GM19397 (cell line): ENCODE measurements around the gene TIMELESS.
A peak's percentile ranks its signal among the peaks of the same experiment; 100 is the strongest.
"Not testable (repeated sequence)": the region's sequence is repeated elsewhere in the genome, so short reads cannot be mapped to it uniquely, and the experiment has no call there.

Experiments used
- ATAC-seq: cut with Tn5 transposase; IDR thresholded peaks from one replicate; pipeline ENCODE4 v1.9.1; 2021; ENCODE audit warnings: mild to moderate bottlenecking, moderate library complexity; ENCODE audit not compliant: unreplicated experiment

The TIMELESS gene, protein sequence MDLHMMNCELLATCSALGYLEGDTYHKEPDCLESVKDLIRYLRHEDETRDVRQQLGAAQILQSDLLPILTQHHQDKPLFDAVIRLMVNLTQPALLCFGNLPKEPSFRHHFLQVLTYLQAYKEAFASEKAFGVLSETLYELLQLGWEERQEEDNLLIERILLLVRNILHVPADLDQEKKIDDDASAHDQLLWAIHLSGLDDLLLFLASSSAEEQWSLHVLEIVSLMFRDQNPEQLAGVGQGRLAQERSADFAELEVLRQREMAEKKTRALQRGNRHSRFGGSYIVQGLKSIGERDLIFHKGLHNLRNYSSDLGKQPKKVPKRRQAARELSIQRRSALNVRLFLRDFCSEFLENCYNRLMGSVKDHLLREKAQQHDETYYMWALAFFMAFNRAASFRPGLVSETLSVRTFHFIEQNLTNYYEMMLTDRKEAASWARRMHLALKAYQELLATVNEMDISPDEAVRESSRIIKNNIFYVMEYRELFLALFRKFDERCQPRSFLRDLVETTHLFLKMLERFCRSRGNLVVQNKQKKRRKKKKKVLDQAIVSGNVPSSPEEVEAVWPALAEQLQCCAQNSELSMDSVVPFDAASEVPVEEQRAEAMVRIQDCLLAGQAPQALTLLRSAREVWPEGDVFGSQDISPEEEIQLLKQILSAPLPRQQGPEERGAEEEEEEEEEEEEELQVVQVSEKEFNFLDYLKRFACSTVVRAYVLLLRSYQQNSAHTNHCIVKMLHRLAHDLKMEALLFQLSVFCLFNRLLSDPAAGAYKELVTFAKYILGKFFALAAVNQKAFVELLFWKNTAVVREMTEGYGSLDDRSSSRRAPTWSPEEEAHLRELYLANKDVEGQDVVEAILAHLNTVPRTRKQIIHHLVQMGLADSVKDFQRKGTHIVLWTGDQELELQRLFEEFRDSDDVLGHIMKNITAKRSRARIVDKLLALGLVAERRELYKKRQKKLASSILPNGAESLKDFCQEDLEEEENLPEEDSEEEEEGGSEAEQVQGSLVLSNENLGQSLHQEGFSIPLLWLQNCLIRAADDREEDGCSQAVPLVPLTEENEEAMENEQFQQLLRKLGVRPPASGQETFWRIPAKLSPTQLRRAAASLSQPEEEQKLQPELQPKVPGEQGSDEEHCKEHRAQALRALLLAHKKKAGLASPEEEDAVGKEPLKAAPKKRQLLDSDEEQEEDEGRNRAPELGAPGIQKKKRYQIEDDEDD

DNA sequence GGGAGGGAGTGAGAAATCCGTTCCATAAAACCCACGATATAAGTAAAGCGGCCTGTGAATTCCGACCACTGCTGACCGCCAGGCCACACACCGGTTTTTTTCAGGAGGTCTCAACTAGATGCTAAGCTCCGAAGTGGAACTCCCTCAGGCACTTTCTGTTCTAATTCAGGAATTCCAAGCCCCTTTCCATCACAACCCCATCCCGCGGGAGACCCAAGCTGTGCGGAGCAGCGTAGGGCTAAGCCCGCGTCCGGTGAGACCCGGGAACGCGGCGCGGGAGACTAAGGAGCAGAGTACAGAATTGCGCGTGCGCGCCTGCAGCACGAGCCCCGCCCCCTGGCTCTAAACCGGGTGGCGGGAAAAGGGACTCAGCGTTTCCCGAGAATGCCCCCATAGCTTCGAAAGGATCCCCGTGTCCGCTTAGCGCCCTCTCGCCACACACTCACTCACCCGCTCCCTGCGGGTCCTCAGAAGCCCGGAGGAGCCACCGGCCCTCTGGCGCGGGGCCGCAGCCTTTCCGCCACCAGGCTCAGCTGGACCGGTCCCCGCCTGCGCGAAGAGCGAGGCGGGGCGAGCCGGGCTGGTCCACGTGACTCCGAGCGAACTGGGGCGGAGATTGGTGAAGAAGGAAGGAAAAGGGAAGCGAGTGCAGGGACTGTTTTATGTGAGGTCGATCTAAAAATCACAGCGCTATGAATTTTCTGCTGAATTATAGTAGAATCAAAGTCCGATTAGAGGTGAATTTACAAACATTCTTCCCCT lies at the start of gene TIMELESS:
TIMELESS (minus strand) TSS at position 567 of the 762 bp plus-strand sequence. CDS start 15,256 bp downstream, outside the sequence.
- peak; percentile 95 for ATAC-seq

GRCh38 chr12:56498126-56498902 lies 49.1 kb upstream of the TIMELESS start:
- not testable (repeated sequence) for ATAC-seq

DNA sequence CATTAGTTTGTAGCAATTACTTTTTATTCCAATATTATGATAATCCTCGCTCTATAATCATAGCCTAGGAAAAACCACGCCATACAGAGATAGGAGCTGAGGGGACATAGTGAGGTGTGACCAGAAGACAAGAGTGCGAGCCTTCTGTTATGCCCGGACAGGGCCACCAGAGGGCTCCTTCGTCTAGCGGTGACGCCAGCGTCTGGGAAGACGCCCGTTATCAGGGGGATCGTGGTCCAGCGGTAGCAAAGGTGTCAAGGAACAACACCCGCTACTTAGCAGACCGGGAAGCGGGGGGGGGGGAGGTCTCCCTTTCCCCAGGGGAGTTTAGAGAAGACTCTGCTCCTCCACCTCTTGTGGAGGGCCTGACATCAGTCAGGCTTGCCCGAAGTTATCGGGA lies 47.5 kb upstream of the TIMELESS start:
- ATAC-seq, result not testable (repeated sequence)

DNA sequence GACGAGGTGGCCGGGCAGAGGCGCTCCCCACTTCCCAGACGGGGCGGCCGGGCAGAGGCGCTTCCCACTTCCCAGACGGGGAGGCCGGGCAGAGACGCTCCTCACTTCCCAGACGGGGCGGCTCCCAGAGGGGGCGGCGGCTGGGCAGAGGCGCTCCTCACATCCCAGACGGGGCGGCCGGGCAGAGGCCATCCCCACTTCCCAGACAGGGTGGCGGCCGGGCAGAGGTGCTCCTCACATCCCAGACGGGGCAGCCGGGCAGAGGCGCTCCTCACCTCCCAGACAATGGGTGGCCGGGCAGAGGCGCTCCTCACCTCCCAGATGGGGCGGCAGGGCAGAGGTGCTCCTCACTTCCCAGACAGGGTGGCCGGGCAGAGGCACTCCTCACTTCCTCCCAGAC lies 45.3 kb upstream of the TIMELESS start:
- not testable (repeated sequence) for ATAC-seq

DNA sequence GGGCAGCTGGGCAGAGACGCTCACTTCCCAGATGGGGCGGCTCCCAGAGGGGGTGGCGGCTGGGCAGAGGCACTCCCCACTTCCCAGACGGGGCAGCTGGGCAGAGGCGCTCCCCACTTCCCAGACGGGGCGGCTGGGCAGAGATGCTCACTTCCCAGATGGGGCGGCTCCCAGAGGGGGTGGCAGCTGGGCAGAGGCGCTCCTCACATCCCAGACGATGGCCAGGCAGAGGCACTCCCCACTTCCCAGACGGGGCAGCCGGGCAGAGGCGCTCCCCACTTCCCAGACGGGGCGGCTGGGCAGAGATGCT lies 44.8 kb upstream of the TIMELESS start:
- not testable (repeated sequence) for ATAC-seq

DNA sequence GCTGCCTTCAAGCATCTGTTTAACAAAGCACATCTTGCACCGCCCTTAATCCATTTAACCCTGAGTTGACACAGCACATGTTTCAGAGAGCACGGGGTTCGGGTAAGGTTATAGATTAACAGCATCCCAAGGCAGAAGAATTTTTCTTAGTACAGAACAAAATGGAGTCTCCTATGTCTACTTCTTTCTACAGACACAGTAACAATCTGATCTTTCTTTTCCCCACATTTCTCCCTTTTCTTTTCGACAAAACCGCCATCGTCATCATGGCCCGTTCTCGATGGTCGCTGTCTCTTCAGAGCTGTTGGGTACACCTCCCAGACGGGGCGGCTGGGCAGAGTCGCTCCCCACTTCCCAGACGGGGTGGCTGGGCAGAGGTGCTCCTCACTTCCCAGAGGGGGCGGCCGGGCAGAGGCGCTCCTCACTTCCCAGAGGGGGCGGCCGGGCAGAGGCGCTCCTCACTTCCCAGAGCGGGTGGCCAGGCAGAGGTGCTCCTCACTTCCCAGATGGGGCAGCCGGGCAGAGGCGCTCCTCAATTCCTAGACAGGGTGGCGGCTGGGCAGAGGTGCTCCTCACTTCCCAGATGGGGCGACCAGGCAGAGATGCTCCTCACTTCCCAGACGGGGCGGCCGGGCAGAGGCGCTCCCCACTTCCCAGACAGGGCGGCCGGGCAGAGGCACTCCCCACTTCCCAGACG lies 44.3 kb upstream of the TIMELESS start:
- not testable (repeated sequence) for ATAC-seq

DNA sequence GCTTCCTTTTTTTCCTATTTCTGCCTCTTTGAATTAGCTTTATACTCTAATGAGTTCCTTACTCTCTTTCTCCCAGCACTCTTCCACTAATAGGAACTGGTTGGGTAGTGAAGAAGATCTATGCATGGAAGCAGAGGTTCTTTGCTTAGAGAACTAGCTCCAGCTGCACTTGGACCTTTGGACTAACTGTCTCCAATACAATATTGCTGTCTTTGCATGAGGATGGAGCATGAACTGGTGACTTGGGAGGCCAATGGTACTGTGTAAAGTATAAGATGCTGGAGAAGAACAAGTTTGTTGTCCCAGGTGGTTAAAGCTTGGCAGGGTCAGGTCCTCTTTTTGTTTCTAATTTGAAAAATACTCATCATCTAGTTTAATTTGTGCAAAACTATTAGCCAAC lies 41.1 kb upstream of the TIMELESS start:
- no peak for ATAC-seq

- ATAC-seq, result peak; percentile 86
These were observed 39.1 kb upstream of the TIMELESS start, which contains the start of gene GLS2 for GRCh38 chr12:56488041-56488955. Gene GLS2 (minus strand): TSS chr12:56488161. CDS start chr12:56488118, 43 bp downstream.

DNA sequence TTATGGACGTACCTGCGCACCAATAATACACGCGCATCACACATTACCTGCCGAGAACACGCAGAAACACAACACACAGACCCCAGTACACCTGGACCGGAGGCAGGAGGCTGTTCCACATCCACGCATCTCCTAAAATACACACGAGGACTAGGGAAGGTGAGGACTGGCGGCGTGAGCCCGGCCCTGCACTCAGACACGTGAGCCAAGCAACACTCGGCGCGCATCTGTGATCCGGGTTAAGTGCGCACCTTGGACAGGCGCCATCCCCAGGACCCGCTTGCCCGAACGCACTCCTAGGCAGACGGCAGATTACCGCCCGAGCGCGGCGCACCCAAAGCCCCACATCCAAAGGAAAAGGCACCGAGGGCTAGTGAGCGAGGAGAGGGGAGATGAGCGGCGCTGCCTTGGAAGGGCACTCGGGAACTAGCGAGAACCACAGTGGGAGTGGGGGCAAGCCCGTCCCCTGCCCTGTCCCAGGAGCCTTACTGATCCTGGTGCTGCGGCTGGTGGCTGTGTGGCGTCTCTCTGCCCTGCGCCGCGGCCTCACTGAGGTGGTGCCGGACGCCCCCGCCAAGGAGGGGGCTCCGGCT lies 38.3 kb upstream of the TIMELESS start:
- ATAC-seq, result peak; percentile 29

GRCh38 chr12:56486694-56487093 lies 37.5 kb upstream of the TIMELESS start:
- no peak for ATAC-seq

- no peak for ATAC-seq
These were observed 35.3 kb upstream of the TIMELESS start for GRCh38 chr12:56484566-56484965.

GRCh38 chr12:56479625-56480024 lies 30.4 kb upstream of the TIMELESS start:
- no peak for ATAC-seq

DNA sequence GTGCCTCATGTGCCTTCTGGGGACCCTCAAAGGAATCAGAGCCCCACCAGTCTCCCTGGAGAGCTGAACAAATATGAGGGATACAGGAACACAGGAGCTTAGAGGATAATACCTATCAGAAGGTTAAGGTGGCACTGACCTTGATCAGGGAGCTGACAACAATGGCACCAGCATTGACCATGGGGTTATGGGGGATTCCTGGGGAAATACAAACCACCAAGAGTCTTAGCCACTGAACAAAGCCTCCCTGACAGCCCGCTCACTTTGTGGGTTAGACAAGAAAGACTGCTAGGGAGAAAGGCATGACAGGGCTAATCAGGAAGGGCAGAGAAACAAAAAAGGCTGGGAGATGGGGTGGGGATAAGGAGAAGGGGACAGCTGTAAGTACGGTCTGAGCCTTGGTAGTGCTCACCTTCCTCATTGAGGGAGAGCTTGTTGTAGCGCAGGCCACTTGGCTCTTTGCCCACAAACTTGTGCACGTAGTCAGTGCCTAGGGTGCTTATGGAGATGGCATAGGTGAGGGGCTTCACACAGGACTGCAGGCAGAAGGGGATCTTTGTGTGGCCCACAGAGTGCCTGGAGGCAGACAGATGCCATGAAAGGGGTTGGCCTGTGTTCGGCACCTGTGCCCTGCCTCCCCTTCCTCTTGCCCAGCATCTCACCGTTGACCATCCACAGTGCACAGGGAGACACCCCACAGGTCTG lies 28.4 kb upstream of the TIMELESS start:
- no peak for ATAC-seq

- no peak for ATAC-seq
These were observed 27.8 kb upstream of the TIMELESS start for GRCh38 chr12:56476972-56477432.

- ATAC-seq, result no peak
These were observed 26.9 kb upstream of the TIMELESS start for GRCh38 chr12:56476143-56476542.

DNA sequence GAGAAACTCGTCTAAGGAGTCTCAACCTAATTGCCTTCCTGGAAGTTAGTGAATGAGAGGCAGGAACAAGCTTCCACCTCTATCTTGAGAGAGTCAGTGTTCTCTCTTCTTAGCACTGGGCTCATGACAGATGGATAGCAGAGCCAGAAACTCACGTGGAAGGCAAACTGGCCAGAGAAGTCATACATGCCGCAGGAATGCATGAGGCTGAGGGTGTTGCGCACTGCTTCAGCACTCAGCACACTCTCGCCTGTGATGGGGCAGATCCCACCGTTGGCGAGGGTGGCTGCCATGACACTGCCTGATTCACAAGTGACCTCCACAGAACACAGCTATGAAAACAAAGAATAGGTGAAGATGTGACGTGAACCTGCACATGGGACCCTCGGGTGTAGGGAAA lies 25.2 kb upstream of the TIMELESS start:
- no peak for ATAC-seq
